DND-41 (cell line): ENCODE measurements around the gene ESR2.

Experiments used
- EZH2 ChIP-seq: IDR thresholded peaks from 3 replicates; pipeline ENCODE4 v1.6.1; 2012; ENCODE audit warnings: borderline replicate concordance, low read depth, mild to moderate bottlenecking, moderate library complexity, low read length, inconsistent platforms; ENCODE audit not compliant: severe bottlenecking
- TF ChIP-seq, protein P1 (sequence below): IDR thresholded peaks from 2 replicates; pipeline ENCODE4 v1.5.1; 2012; ENCODE audit warnings: borderline replicate concordance, low read length, moderate library complexity, mild to moderate bottlenecking; ENCODE audit not compliant: poor library complexity, severe bottlenecking; ENCODE audit errors: extremely low read depth

GRCh38 chr14:64125270-64125669 lies 168.9 kb downstream of the ESR2 start:
- TF ChIP-seq, protein P1, sequence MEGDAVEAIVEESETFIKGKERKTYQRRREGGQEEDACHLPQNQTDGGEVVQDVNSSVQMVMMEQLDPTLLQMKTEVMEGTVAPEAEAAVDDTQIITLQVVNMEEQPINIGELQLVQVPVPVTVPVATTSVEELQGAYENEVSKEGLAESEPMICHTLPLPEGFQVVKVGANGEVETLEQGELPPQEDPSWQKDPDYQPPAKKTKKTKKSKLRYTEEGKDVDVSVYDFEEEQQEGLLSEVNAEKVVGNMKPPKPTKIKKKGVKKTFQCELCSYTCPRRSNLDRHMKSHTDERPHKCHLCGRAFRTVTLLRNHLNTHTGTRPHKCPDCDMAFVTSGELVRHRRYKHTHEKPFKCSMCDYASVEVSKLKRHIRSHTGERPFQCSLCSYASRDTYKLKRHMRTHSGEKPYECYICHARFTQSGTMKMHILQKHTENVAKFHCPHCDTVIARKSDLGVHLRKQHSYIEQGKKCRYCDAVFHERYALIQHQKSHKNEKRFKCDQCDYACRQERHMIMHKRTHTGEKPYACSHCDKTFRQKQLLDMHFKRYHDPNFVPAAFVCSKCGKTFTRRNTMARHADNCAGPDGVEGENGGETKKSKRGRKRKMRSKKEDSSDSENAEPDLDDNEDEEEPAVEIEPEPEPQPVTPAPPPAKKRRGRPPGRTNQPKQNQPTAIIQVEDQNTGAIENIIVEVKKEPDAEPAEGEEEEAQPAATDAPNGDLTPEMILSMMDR: no peak
- no peak for TF ChIP-seq EZH2
